HG02981 (cell line): ENCODE measurements around the gene GDNF.
"Not testable (repeated sequence)": the region's sequence is repeated elsewhere in the genome, so short reads cannot be mapped to it uniquely, and the experiment has no call there.

ENCODE experiments used
- ATAC-seq: cut with Tn5 transposase; IDR thresholded peaks from one replicate; pipeline ENCODE4 v1.9.1; 2021; ENCODE audit warnings: mild to moderate bottlenecking, moderate library complexity; ENCODE audit not compliant: unreplicated experiment

The GDNF gene

GRCh38 chr5:37839407-37840052, at the start of gene GDNF:
TSS of gene GDNF (minus strand) at chr5:37840041. CDS start at chr5:37834796, 5,245 bp downstream.
- ATAC-seq = no peak

- ATAC-seq = no peak
Measured at GRCh38 chr5:37888476-37888875, 48.6 kb upstream of the GDNF start.

GRCh38 chr5:37886242-37886905, 46.5 kb upstream of the GDNF start:
- no peak for ATAC-seq

- ATAC-seq = no peak
Measured at GRCh38 chr5:37882636-37883035, 42.8 kb upstream of the GDNF start.

DNA sequence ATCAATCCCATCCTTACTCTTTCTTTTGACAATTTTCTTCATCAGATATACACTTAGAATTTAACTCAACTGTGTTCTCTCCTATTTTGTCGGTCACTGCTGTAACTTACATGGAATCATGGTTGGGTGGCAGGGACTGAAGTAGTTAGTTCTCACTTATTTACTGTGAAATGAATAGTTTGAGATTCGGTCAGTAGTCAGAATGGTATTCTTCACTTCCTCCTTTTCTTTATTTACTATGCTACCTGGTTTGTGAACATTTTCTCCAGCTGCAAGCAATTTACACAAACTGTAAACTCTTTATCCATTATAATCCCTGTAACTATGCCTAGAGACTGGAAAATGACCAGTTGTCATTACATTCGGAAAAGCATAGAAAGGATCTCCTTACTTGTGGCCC, 41.5 kb upstream of the GDNF start:
- no peak for ATAC-seq

DNA sequence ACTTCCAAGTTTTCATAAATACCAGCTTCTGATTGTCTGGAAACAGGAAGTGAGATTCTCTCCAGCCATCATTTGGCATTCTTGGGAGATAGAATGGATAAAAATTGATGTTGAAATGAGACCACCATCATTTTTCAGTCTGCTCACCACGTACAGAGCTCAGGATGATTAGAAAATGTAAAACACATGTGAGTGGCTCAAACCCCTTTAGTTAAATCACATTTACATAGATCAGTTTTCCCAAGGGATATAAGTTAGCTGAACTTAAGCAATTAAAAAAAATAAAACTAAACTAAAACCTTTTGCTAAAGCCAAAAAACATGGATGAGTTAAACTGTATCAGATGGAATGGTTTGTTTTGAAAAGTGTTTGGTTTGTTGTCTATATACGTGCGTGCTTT, 37.1 kb upstream of the GDNF start:
- no peak for ATAC-seq

GRCh38 chr5:37876245-37876644, 36.4 kb upstream of the GDNF start:
- no peak for ATAC-seq

DNA sequence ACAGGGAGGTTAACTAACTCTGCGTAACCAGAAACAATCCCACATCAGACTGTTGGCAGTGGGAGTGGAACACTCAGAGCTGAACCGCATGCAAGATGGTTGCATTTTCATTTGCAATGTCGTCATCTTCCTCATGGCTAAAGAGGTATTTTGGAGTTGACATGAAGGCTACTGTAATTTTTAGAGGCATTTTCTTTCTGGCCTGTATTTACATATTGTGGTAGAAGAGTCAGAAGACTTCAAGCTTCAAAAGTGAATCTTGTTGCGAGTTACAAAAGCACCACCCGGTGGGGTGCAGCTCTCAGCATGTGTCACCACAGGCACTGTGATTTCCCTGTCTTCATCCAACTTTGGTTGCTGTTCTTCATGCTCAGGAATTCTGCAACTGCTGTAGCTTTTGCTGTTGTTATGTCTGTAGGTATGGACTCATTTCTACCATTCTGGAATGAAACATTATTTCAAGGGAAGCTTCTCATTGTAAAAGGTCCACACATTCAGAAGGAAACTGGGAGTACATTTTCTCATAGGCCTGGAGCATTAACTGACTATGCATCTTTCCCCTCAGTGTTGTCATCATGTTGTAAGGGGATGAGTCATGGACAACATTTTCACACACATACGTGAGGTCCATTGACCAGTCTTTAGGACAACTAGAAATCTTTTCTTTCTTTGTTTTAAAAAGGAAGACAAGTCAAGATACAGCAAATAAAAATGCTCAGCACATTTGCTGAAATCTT, 35.4 kb upstream of the GDNF start:
- no peak for ATAC-seq

DNA sequence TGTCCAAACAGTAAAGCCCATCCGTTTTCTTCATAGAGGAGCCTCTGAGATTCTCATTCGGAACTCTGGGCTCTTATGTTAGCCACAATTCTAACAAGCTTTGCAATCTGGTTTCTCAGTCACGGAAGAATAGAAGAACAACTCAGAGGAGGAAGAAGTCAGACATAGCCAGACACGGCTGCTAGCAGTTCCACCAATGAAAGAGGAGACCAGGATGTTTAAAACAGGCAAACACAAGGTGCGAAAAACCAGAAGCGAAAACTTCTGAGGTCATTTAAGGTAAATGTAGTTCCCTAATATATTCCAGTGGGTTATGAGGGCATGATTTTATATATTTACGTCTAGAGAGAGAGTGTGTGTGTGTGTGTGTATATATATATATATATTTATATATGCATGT, 34.1 kb upstream of the GDNF start:
- no peak for ATAC-seq

DNA sequence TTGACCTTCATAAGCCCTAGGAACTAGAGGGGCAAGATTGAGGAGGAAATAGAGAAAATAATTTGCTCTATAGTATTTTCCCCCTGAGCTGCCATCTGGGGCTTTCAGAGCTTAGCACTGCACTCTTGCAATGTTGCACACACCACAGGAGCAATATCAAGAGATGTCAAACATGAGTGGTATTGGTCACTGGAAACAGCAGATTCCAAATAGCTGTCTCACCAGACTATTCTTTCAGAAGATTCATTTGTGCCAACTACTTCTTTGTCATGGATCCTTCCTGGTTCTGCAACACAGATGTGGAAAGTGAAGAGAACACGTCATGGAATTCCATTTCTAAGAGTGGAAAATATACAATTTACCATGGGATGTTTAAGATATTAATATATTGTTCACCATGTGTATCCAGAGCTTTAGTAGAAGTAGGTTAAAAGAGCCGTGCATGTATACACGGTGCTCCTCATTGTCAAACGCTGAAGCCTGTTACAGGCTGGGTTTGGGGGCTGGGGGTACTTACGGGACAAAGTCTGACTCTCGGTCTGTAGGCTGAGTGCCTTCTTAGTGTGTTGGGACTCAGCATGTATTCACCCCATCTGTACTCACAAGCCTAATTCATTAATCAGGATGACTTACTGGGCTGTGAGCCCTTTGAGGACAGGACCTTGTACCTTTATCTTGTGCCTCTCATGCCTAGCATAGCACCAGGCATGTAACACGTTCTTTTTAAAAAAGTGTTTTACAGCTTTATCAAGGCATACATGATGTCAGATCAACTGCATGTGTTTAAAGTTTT, 31.4 kb upstream of the GDNF start:
- ATAC-seq = no peak

GRCh38 chr5:37869216-37869615, 29.4 kb upstream of the GDNF start:
- ATAC-seq = no peak

GRCh38 chr5:37867654-37868053, 27.8 kb upstream of the GDNF start:
- ATAC-seq = no peak

DNA sequence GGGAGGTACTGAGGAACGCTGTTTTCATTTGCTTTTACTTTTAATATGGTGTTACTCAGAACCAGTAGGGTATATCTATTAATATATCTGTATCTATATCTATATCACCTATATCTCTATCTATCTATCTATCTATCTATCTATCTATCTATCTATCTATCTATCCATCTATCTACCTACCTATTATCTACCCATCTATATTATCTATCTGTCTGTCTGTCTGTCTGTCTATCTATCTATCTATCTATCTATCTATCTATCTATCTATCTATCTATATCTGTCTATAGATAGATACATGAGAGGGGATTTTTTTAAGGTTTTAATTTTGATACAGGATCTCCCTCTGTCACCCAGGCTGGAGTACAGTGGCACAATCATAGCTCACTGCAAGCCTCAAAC, 23.1 kb upstream of the GDNF start:
- not testable (repeated sequence) for ATAC-seq

GRCh38 chr5:37860206-37860605, 20.4 kb upstream of the GDNF start:
- ATAC-seq = no peak

DNA sequence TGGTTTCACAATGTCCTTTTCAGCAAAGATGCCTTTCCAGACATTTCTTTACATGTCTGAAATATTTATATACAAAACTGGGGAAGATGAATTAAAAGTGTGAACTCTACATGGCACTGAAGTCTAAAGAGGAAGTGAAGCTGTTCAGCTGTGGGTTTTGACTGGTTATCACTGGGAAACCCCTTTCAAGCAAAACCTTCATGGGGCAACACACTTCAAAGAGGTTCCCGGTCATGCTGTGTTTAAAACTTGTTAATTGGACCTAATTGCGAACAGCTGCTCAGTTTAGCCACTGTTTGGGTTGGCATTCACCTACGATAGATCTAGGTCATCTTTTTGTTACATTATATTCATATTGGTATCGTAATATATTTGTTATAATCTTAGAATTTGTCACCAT, 20.0 kb upstream of the GDNF start:
- ATAC-seq = peak; percentile 98

DNA sequence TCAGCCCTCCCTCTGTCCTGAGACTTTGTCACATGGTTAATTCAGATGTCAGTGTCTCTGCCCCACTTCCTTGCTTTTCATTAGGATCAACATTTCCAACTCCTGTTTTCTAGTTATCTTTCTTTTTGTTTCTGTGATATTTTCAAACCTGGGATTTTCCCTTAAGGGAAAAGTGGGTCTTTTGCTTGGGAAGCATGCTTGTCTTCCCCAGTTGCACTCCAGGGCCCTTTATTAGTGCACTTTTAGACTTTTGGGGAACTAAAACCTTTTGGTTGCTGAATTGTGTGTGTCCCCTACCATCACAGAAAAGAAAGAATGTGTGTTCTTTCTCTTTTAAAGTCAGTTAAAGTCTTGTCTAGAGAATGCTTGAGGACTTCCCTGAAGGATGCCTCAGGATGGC, 18.4 kb upstream of the GDNF start:
- ATAC-seq = no peak

- no peak for ATAC-seq
Measured at GRCh38 chr5:37857696-37858095, 17.9 kb upstream of the GDNF start.

GRCh38 chr5:37855438-37855837, 15.6 kb upstream of the GDNF start:
- no peak for ATAC-seq

- ATAC-seq = no peak
Measured at GRCh38 chr5:37851305-37851704, 11.5 kb upstream of the GDNF start.

DNA sequence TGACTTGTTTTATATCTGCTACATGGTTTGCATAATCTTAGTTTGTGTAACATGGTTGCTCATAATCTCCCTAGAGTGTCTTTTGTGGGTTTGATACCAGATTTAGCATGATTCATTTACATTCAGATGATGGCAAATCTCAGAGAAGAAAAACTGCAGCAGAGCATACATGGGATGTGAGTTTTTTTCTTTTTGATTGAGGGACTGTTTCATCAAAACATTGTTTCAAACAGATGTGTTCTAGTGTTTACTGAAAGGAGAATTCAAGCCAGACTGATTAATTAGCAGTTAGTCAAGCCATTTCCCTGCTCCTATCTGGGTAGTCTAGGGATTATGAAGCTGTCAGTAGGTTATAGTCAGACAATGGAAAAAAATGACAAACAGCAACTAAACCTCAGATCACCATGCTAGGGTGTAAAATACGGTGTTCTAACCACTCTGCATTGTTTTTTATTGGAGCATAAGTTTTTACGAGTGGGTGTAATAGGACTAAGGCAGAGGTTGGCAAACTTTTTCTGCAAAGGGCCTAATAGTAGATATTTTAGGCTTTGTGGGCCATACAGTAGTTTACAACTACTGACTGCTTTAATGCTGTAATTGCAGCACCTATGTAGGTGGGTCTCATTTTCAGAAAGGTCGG, 10.5 kb upstream of the GDNF start:
- no peak for ATAC-seq

GRCh38 chr5:37849641-37850040, 9.8 kb upstream of the GDNF start:
- ATAC-seq = no peak
